NCI-H1694 (cell line): ENCODE results near the gene GRAMD2B.
"Not testable (repeated sequence)": the region's sequence is repeated elsewhere in the genome, so short reads cannot be mapped to it uniquely, and the experiment has no call there.

Experiments used
- DNase-seq: peaks from one replicate; lab custom pipeline; 2025; lab: John Stamatoyannopoulos, UW

The GRAMD2B gene

GRCh38 chr5:126422994-126423788 is at the start of gene GRAMD2B:
Gene GRAMD2B (plus strand): TSS chr5:126423409. CDS start chr5:126423607, 198 bp downstream.
- DNase-seq: no peak

GRCh38 chr5:126374109-126374416 is 49.1 kb upstream of the GRAMD2B start:
- no peak for DNase-seq

- no peak for DNase-seq
Measured at GRCh38 chr5:126376443-126376842, 46.8 kb upstream of the GRAMD2B start.

- no peak for DNase-seq
Measured at GRCh38 chr5:126377424-126377823, 45.8 kb upstream of the GRAMD2B start.

- not testable (repeated sequence) for DNase-seq
Measured at GRCh38 chr5:126380316-126380715, 42.9 kb upstream of the GRAMD2B start.

GRCh38 chr5:126383246-126383645 is 40.0 kb upstream of the GRAMD2B start:
- no peak for DNase-seq

GRCh38 chr5:126383776-126384175 is 39.4 kb upstream of the GRAMD2B start:
- DNase-seq: no peak

GRCh38 chr5:126384985-126385384 is 38.2 kb upstream of the GRAMD2B start:
- DNase-seq: no peak

- no peak for DNase-seq
Measured at GRCh38 chr5:126385524-126386502, 37.4 kb upstream of the GRAMD2B start.

GRCh38 chr5:126389179-126389578 is 34.0 kb upstream of the GRAMD2B start:
- no peak for DNase-seq

GRCh38 chr5:126390051-126390450 is 33.2 kb upstream of the GRAMD2B start:
- DNase-seq: no peak

- no peak for DNase-seq
Measured at GRCh38 chr5:126391386-126391785, 31.8 kb upstream of the GRAMD2B start.

- DNase-seq: no peak
Measured at GRCh38 chr5:126394211-126394788, 28.9 kb upstream of the GRAMD2B start.

GRCh38 chr5:126395198-126395597 is 28.0 kb upstream of the GRAMD2B start:
- DNase-seq: no peak

- no peak for DNase-seq
Measured at GRCh38 chr5:126395605-126396004, 27.6 kb upstream of the GRAMD2B start.

GRCh38 chr5:126396721-126397120 is 26.5 kb upstream of the GRAMD2B start:
- DNase-seq: not testable (repeated sequence)

GRCh38 chr5:126398791-126399190 is 24.4 kb upstream of the GRAMD2B start:
- no peak for DNase-seq

GRCh38 chr5:126400621-126401251 is 22.5 kb upstream of the GRAMD2B start:
- DNase-seq: no peak

- no peak for DNase-seq
Measured at GRCh38 chr5:126402621-126403555, 20.3 kb upstream of the GRAMD2B start.

- no peak for DNase-seq
Measured at GRCh38 chr5:126403876-126404275, 19.3 kb upstream of the GRAMD2B start.

- no peak for DNase-seq
Measured at GRCh38 chr5:126410623-126411022, 12.6 kb upstream of the GRAMD2B start.
